HG02623 (cell line): Measurements from ENCODE around the gene UTP11.
"Not testable (repeated sequence)": the region's sequence is repeated elsewhere in the genome, so short reads cannot be mapped to it uniquely, and the experiment has no call there.

Experiments used
- ATAC-seq: cut with Tn5 transposase; IDR thresholded peaks from one replicate; pipeline ENCODE4 v1.9.1; 2021; ENCODE audit warnings: moderate library complexity; ENCODE audit not compliant: unreplicated experiment

Gene UTP11

GRCh38 chr1:38027201-38028104, 14.9 kb downstream of the UTP11 start:
- ATAC-seq: no peak

- ATAC-seq: peak; percentile 56
Measured at GRCh38 chr1:38028105-38028591, 15.6 kb downstream of the UTP11 start.

- no peak for ATAC-seq
Measured at GRCh38 chr1:38028671-38029070, 16.1 kb downstream of the UTP11 start.

- ATAC-seq: no peak
Measured at GRCh38 chr1:38029081-38029681, 16.6 kb downstream of the UTP11 start.

GRCh38 chr1:38029685-38030511, 17.4 kb downstream of the UTP11 start:
- no peak for ATAC-seq

- no peak for ATAC-seq
Measured at GRCh38 chr1:38030596-38031512, 18.3 kb downstream of the UTP11 start.

GRCh38 chr1:38031513-38031866, 19.0 kb downstream of the UTP11 start:
- ATAC-seq: no peak

- not testable (repeated sequence) for ATAC-seq
Measured at GRCh38 chr1:38032992-38033391, 20.5 kb downstream of the UTP11 start.

- no peak for ATAC-seq
Measured at GRCh38 chr1:38034871-38035270, 22.3 kb downstream of the UTP11 start.

- no peak for ATAC-seq
Measured at GRCh38 chr1:38037221-38037939, 24.8 kb downstream of the UTP11 start.

GRCh38 chr1:38038861-38039260, 26.3 kb downstream of the UTP11 start:
- no peak for ATAC-seq

- no peak for ATAC-seq
Measured at GRCh38 chr1:38039331-38040088, 27.0 kb downstream of the UTP11 start.

- no peak for ATAC-seq
Measured at GRCh38 chr1:38041936-38042834, 29.7 kb downstream of the UTP11 start.

- no peak for ATAC-seq
Measured at GRCh38 chr1:38043036-38043747, 30.7 kb downstream of the UTP11 start.

- no peak for ATAC-seq
Measured at GRCh38 chr1:38044221-38045215, 32.0 kb downstream of the UTP11 start.
